Thoracic aorta (tissue), 2 donors: ENCODE measurements around the gene NAGLU. TPM values are rescaled to one million over a fixed set of nuclear protein-coding genes. Genes with fewer than 3 reads are reported as not detected.

Experiments used
- ATAC-seq: fragments of 150-250 bp; one replicate; pipeline ENCODE4 v1.8.0; 2017; ENCODE audit warnings: low read depth; ENCODE audit not compliant: insufficient number of reproducible peaks, low FRiP score
- DNase-seq: peaks from one replicate; pipeline ENCODE4 v3.0.0-alpha.2; 2020; ENCODE audit warnings: low spot score
- H3K27ac ChIP-seq, 2 donors: fragments of 200-600 bp; sonication (generic); 1 replicate in 1 of 2; 2 replicates in 1 of 2; pipeline ENCODE4 v1.5.1; 2016; ENCODE audit warnings: mild to moderate bottlenecking in 2 of 2, moderate library complexity in 2 of 2
- H3K27me3 ChIP-seq: fragments of 200-600 bp; sonication (generic); replicated peaks from 2 replicates; pipeline ENCODE4 v1.6.0; 2016; ENCODE audit warnings: mild to moderate bottlenecking; ENCODE audit not compliant: insufficient read depth
- H3K36me3 ChIP-seq: fragments of 200-600 bp; sonication (generic); one replicate; pipeline ENCODE4 v1.5.1; 2016
- H3K4me1 ChIP-seq, 2 donors: fragments of 200-600 bp; sonication (generic); 1 replicate in 1 of 2; 2 replicates in 1 of 2; pipeline versions ENCODE4 v1.5.1 to v1.6.0; 2016; ENCODE audit warnings: low read depth in 2 of 2, mild to moderate bottlenecking in 1 of 2; ENCODE audit not compliant: control insufficient read depth in 1 of 2
- H3K4me3 ChIP-seq: fragments of 200-600 bp; sonication (generic); 2 replicates; pipeline ENCODE4 v1.5.1; 2016; ENCODE audit warnings: mild to moderate bottlenecking
- H3K9me3 ChIP-seq: fragments of 200-600 bp; sonication (generic); 2 replicates; pipeline ENCODE4 v1.5.1; 2016
- total RNA-seq, 2 donors: library from RNA; depleted of rRNA; stranded (reverse); fragments of >200 nt; gene quantifications; one replicate each; pipeline versions ENCODE4 v1.1.0 to v1.2.3, GENCODE V29; 2016
- TF ChIP-seq, protein P1 (sequence below): fragments of 200-600 bp; sonication (generic); IDR thresholded peaks from one replicate; pipeline ENCODE4 v1.5.1; 2019; ENCODE audit warnings: antibody characterized with exemption

NAGLU gene
- total RNA-seq, 2 donors from 2014 or later = 86.7 to 130 TPM

GRCh38 chr17:42530952-42531454, 5.0 kb upstream of the NAGLU start:
- TF ChIP-seq, protein P1, sequence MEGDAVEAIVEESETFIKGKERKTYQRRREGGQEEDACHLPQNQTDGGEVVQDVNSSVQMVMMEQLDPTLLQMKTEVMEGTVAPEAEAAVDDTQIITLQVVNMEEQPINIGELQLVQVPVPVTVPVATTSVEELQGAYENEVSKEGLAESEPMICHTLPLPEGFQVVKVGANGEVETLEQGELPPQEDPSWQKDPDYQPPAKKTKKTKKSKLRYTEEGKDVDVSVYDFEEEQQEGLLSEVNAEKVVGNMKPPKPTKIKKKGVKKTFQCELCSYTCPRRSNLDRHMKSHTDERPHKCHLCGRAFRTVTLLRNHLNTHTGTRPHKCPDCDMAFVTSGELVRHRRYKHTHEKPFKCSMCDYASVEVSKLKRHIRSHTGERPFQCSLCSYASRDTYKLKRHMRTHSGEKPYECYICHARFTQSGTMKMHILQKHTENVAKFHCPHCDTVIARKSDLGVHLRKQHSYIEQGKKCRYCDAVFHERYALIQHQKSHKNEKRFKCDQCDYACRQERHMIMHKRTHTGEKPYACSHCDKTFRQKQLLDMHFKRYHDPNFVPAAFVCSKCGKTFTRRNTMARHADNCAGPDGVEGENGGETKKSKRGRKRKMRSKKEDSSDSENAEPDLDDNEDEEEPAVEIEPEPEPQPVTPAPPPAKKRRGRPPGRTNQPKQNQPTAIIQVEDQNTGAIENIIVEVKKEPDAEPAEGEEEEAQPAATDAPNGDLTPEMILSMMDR = no peak
- Histone ChIP-seq H3K27me3 (no peaks in the 10 kb centered on the region), H3K4me1 (peaks cover 9 to 46% of the 10 kb centered on the region in 2 donors), H3K36me3 (no peaks in the 10 kb centered on the region), H3K27ac (peak overlapping the region; percentile 68 to 82), H3K9me3 (no peaks in the 10 kb centered on the region), H3K4me3 (no peak overlapping the region)
- DNase-seq (no peak), ATAC-seq (no peak)

- no peaks in the 10 kb centered on the region for H3K36me3 ChIP-seq
- H3K4me3 ChIP-seq = peak overlapping the region; percentile 74
- H3K27me3 ChIP-seq = no peaks in the 10 kb centered on the region
- TF ChIP-seq, protein P1 = peak; percentile 58
- DNase-seq (no peak), ATAC-seq (no peak)
- H3K27ac ChIP-seq = peak overlapping the region; percentile 68 to 82
- H3K4me1 ChIP-seq = peaks cover 9 to 40% of the 10 kb centered on the region in 2 donors
- H3K9me3 ChIP-seq = no peaks in the 10 kb centered on the region
Measured at GRCh38 chr17:42531455-42532354, 4.3 kb upstream of the NAGLU start.

DNA sequence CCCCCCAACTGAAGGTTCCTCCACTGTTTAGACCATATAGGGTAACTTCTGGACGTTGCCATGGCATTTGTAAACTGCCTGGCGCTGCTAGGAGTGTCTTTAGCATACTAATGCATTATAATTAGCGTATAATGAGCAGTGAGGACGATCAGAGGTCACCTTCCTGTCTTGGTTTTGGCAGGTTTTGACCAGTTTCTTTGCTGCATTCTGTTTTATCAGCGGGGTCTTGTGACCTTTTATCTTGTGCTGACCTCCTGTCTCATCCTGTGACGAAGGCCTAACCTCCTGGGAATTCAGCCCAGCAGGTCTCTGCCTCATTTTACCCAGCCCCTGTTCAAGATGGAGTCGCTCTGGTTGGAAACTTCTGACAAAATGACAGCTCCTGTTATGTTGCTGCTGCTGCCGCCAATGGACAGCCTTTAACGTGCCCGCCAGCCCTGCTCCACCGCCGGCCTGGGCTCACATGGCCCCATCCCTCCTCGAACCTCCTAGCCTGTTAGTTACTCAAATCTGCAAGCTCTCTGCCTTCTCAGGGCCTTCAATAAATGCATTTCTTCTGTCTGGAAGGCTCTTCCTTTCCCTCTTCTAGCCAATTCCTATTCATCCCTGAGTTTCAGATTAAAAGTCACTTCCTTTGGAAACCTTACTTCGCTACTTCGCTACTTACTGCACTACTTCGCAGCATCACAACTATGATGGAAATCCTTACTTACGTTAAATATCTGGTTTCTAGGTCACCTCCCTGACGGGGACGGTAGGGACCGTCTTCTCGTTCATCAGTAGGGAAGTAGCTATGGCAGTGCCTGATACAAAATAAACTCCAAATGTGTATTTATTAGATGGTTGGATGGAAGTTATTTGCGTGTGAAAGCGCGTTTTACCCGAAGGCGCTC, 640 bp upstream of the NAGLU start:
- H3K4me3 ChIP-seq = peak overlapping the region; percentile 83
- H3K9me3 ChIP-seq = no peaks in the 10 kb centered on the region
- TF ChIP-seq, protein P1 = no peak
- H3K36me3 ChIP-seq = peaks cover 18% of the 10 kb centered on the region
- ATAC-seq = peak; percentile 16
- H3K27me3 ChIP-seq = no peaks in the 10 kb centered on the region
- peak overlapping the region; percentile 82 to 92 for H3K27ac ChIP-seq
- H3K4me1 ChIP-seq = peaks cover 12 to 34% of the 10 kb centered on the region in 2 donors
- no peak for DNase-seq

DNA sequence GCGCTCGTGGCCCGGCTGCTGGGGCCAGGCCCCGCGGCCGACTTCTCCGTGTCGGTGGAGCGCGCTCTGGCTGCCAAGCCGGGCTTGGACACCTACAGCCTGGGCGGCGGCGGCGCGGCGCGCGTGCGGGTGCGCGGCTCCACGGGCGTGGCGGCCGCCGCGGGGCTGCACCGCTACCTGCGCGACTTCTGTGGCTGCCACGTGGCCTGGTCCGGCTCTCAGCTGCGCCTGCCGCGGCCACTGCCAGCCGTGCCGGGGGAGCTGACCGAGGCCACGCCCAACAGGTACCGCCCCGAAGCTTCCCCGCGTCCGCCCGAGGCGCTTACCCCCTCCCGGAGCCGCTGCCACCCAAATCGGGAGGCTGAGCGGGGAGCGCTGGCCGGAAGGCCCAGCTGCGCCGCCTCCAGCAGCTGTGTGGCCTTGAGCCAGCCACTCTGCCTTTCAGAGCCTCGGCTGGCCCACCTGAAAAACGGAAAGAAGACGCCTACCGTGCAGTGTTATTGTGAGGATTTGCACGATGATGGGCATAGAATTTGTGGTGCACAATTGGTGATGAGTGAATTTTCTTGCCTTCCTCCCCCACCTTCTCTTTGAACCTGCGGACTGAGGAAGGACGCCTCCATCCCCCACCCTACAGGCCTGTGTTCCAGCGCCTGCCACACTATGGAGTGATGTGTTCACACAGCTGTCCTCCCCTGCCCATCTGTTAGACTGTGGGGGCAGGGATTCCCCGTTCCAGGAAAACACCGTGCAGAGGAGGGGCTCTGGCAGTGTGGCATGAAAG, 523 bp downstream of the NAGLU start:
- Histone ChIP-seq H3K4me3 (peak overlapping the region; percentile 83), H3K27me3 (no peaks in the 10 kb centered on the region), H3K4me1 (peaks cover 11 to 24% of the 10 kb centered on the region in 2 donors), H3K27ac (peak overlapping the region; percentile 82 to 92), H3K36me3 (peaks cover 18% of the 10 kb centered on the region), H3K9me3 (no peaks in the 10 kb centered on the region)
- DNase-seq = peak; percentile 52
- ATAC-seq = peak; percentile 70
- TF ChIP-seq, protein P1 = no peak
